Anterior cingulate cortex (tissue), 58 donors: Measurements from ENCODE around the gene PPP2R3B.
"Not testable (repeated sequence)": the region's sequence is repeated elsewhere in the genome, so short reads cannot be mapped to it uniquely, and the experiment has no call there.

Source experiments
- DNase-seq, 58 donors: peaks; one replicate each; lab custom pipeline; 2025; lab: John Stamatoyannopoulos, UW

The PPP2R3B gene

GRCh38 chrX:355329-356050 lies 31.2 kb downstream of the PPP2R3B start:
- no peak for DNase-seq

GRCh38 chrX:353566-354535 lies 32.9 kb downstream of the PPP2R3B start:
- DNase-seq, result no peak

GRCh38 chrX:352582-353314 lies 34.0 kb downstream of the PPP2R3B start:
- no peak for DNase-seq

DNA sequence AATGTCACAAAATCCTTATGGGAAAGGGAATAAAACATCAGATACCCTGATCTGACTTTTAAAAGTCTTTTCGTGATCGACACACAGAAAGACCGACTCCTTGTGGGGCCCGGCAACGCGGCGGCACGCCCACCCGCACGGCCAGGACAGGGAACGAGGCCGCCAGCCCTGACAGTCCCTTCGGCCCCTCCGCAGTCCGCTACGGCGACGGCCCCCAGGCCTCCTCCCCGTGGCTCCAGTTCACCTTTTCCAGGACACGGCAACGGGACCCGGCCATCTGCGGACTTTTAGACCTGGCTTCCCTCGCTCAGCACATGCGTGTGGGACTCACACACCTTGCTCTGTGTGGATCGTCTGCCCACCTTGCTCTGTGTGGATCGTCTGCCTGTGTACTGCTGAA lies 34.5 kb downstream of the PPP2R3B start:
- DNase-seq, result no peak

- no peak for DNase-seq
Observed at GRCh38 chrX:351736-352135, 35.0 kb downstream of the PPP2R3B start.

- not testable (repeated sequence) for DNase-seq
Observed at GRCh38 chrX:351324-351641, 35.4 kb downstream of the PPP2R3B start.

DNA sequence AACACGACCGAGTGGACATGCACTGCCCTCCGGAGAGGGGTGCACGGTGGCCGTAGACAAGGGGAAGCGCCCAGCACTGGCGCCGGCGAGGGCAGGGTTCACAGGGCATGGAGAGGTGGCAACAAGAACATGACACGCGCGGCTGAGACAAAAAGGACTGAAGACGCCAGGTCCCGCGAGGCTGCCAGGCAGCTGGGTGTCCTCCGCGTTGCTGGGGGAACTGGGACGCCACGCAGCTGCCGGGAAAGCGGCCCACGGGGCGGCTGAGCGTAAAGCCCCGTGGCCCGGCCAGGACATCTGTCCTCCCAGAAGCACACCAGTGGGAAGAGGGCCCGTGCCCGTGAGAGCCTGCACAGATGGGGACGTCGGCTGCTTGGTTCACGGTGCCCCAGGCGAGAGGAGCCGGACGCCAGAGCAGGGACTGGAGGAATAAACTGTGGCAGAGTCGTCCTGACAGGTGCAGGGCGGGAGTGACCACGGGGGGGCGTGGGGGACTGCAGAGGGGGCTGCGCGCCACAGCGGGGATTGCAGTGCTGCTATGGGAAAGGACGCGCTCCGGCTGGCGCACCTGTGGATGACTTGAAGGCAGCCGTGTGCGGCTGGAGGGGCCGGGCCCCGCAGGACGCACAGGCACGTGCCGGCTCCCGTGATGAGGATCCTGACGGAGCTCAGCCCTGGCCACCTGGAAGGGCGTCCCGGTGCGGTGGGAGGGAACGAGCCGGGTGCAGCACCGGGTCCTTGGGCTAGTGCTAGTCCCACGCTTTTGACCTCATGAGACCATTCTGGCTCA lies 36.0 kb downstream of the PPP2R3B start:
- peak in 10 of 58 donors; percentile 2 to 45 (median 27) for DNase-seq

GRCh38 chrX:350148-350533 lies 36.6 kb downstream of the PPP2R3B start:
- DNase-seq, result no peak

DNA sequence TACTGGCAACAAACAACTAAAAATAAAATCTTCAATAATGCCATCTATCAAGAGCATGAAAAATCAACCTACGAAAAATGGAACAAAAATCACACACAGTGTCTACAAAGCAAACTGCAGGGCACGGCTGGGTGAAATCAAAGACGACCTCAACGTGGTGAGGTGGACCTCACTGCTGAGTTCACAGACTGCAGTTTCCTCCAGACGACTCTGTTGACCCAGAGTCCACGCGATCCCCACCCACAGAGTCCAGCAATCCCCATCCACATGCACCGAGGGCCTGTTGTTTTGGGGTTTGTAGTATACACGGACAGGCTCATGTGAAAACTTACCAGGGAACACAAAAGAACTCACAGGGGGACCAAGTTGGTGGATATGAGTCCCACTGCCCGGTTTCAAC lies 37.0 kb downstream of the PPP2R3B start:
- DNase-seq, result no peak

GRCh38 chrX:349196-349595 lies 37.5 kb downstream of the PPP2R3B start:
- peak in 38 of 58 donors; percentile 1 to 78 (median 30) for DNase-seq

DNA sequence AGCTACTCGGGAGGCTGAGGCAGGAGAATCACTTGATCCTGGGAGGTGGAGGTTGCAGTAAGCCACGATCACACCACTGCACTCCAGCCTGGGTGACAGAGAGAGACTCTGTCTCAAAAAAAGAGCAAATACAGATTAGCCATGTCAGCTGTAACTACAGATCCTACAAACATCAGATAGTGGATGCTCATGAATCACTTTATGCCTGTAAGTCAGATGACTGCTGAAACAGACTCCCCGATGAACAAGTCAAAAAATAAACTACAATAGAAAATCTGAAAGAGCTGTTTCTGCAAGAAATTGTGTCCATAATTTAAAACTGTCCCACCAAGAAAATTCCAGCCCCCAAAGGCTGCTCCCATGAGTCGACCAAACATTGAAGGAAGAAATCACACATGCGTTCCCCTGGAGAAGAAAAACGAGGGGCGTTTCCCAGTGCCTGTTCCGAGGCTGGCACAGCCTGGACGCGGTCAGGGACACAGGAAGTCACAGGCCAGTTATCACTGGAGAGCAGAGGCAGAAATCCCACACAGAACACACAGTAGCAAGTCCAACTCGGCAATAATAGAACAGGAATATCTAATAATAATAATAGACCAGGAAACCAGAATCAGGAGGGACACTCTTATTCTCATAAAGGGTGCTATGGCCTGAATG lies 38.1 kb downstream of the PPP2R3B start:
- no peak for DNase-seq

DNA sequence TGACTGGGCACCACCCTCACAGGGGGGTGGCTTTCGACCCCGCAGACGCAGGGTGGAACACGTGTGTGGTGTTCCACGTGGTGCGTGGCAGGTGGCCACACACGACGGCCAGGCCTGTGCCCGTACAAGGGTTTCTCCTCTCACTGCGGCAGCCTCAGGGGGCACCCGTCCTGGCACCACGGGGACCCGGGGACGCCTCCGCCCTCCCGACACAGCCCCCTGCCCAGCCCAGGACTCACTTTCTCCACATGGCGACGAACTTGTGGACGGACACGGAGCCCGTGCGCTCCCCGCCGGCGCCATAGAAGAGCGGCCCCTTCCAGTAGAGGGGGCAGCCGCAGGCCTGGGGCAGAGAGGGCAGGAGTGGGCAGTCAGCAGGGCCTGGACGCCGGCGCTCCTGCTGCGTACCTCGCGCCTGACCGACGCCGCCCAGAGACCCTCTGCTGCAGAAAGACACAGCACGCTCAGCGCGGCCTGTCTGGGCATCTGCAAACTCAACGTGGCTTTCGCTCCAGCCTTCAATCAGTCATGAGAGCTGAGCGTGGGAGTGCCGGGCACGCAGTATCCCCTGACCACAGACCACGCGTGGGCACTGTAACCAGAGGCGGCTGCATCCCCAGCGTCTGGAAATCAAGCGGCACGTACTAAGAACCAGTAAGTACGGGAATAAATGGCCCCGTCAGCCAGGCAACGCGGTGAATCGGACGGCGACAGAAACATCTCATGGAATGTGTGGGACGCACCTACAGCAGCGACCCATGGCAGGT lies 39.2 kb downstream of the PPP2R3B start:
- no peak for DNase-seq

- no peak for DNase-seq
Observed at GRCh38 chrX:346034-346813, 40.5 kb downstream of the PPP2R3B start.

DNA sequence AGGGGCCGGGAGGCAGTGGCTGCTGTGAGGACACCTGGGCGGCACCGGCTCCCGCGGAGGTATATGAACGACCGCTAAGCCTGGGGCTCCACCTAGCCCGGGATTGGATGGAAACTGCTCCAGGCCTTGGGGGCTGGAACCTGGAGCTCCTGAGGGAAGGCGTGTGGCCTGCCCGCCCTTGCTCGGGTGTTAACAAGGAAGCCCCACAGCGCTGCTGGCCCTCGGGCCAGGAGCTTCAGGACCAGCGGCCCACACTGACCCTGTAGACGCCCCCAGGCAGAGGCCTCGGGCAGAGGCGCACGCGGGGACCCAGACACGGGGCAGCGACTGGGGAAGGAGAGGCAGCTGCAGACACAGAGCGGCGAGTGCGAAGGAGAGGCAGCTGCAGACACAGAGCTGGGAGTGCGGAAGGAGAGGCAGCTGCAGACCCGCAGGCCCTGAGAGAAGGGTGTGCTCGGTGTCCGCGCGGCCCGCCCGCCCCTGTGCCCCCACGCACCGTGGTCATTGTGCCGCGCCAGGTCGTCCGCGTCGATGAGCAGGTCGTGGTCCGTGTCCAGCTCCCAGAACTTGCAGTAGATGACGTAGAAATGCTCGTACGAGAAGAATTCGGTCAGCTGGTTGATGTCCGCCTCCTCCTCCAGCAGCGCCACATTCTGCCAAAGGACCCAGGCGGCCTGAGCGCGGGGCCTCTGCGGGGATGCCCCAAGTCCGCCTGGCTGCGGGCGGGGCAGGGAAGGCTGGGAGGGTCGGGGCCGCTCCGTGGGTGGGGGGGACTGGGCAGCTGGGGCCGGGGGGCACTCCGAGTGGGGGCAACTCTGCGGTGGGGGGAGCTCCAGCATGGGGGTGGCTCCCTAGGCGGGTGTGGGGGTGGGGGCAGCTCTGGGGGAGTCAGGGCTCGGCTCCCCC lies 41.4 kb downstream of the PPP2R3B start:
- DNase-seq, result no peak

GRCh38 chrX:344371-344901 lies 42.3 kb downstream of the PPP2R3B start:
- no peak for DNase-seq

GRCh38 chrX:341541-342101 lies 45.1 kb downstream of the PPP2R3B start:
- DNase-seq, result no peak
